ENCODE measurements around the gene SHISAL2A.
A peak's percentile ranks its signal among the peaks of the same experiment; 100 is the strongest.

The SHISAL2A gene

DNA sequence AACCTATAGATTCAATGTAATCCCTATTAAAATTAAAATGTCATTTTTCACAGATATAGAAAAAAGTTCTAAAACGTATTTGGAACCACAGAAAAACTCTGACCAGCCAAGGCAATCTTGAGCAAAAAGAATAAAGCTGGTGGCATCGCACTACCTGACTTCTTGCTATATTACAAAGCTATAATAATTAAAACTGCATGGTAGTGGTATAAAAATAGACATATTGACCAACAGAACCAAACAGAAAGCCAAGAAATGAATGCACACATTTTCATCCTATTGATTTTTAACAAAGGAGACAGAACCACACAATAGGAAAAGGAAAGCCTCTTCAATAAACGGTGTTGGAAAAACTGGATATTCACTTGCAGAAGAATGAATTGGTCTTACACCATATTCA lies 9.2 kb upstream of the SHISAL2A start:
- DNase-seq, result no peak

DNA sequence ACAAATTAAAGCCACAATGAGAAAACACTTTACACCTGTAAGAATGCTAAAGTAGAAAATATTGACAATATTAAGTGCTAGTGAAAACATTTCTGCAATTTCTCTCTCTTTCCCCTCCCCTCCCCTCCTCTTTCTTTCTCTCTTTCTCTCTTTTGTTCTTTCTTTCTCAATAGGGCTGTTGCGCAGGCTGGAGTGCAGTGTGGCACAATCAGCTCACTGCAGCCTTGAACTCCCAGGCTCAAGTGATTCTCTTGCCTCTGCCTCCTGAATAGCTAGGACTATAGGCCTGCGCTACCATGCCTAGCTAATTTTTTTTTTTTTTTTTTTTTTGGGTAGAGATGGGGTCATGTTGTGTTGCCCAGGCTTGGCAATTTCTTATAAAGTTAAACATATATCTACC lies 5.9 kb upstream of the SHISAL2A start:
- no peak for DNase-seq

DNA sequence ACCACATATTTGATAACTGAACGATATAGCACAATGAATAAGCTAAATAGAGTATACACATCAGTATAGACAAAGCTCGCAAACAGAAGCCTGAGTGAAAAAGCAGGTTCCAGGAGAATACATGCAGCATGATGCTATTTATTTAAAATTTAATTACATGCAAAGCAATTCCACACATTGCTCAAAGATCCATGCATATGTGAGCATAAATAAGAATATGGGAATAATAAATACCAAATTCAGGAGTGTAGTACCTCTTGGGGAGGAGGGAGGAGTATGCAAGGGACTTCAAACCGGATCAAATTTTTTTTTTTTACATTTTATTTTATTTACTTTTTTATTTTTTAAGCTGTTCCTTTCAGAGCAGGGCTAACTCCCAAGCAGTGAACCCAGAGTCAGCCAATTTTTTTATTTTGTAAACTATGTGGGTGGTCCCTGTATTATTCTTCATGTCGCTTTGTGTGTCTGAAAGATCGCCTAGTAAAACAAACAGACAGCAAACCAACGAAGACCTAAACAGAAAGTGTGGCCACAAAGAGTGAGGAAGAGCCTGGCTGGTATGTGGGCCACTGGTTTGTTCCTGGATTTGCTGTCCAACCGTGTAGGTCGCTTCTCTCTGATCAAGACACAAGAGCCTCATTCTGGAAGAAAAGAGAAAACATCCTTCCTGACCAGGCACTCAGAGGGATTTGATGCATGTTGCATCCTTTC lies 4.2 kb upstream of the SHISAL2A start:
- no peak for DNase-seq

DNA sequence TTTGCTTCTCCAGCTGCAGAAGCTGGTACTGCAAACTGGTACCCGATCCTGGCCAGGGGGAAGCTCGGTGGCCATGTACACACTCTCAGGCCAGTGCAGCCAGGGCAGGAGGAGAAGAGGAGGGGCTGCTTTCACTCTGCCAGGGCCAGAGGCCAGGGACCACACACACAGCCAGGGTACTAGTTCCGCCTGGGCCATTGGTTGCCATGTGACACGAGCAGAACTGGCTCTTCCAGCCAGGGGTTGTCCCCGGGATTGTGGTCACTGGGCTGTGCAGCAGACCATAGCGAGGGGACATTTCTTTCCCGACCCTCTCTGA lies 3.7 kb upstream of the SHISAL2A start:
- DNase-seq, result no peak

DNA sequence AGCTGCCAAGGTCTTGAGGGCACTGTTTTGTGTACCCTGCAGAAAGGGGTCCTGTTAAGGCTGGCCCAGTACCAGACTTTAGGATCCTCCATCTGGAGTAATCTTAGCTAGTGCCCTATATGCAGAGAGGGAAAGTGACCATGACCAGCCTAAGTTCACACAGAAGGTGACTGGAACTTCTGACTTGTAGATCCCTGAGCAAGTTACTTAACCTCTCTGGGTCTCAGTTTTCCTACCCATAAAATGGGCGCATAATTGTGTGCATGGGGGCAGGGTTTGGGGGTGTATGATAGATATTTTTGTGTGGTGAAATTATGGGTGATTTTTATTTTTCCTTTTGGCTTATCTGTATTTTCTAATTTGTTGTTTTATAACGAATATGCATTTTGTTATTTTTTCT lies 3.3 kb upstream of the SHISAL2A start:
- DNase-seq, result no peak

DNA sequence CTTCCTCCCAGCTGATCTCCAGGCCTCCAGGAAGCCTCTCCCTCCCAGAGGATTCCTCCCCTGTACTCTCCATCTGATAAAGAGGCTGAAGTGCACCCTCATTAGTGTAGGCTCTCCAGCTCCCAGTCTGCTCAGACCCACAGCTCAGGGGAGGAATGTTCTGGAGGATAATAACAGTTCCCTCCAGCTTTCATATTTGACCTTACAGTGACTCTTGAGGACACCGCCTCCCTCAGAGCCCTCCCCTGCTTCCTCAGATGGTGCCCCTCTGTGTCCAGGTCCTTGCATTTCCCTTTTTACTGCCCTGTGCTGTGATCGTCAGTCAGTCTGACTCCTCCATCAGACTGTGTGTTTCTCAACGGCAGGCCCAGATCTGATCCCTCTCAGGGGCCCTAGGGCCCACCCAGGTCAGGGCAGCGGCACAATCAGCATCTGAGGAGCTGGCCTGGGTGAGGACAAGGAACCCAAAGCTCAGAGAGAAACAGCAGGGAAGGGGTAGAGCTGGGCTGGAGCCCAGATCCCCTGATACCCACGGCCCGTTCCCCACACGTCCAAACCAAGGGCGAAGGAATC lies 1.1 kb upstream of the SHISAL2A start:
- DNase-seq, result no peak

DNA sequence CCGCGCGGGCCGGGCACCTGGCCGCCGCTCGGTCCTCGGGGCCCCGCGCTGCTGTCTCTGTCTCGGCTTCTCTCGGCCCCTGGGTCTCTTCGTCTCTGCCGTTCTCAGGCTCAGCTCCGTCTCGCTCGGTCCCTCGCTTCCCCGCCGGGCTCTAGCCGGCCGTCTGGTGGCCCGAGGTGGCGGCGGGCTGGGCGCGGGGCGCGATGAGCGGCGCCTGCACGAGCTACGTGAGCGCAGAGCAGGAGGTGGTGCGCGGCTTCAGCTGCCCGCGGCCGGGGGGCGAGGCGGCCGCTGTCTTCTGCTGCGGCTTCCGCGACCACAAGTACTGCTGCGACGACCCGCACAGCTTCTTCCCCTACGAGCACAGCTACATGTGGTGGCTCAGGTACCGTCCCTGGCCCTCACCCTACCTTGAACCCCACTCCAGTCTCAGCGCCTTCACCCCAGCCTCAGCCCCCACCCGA lies 355 bp downstream of the SHISAL2A start:
- DNase-seq, result peak; percentile 72

DNA sequence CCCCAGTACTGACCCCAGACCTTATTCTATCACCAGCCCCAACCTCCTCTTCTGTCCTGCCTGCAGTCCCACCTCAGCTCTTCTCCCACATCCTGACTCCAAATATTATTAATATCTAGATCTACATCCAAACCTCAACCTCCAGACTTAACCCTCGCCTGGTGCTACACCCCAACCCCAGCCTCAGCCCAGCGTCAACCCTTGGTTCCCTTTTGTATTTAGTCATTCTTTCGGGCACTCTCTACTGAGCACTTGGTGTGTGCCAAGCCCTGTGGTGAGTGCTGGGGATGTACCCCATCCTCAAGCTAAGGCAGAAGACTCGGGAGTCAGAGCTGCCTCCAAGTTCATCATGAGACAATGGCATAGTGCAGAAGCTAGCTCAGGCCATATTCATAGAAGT lies 1.1 kb downstream of the SHISAL2A start:
- DNase-seq, result no peak

DNA sequence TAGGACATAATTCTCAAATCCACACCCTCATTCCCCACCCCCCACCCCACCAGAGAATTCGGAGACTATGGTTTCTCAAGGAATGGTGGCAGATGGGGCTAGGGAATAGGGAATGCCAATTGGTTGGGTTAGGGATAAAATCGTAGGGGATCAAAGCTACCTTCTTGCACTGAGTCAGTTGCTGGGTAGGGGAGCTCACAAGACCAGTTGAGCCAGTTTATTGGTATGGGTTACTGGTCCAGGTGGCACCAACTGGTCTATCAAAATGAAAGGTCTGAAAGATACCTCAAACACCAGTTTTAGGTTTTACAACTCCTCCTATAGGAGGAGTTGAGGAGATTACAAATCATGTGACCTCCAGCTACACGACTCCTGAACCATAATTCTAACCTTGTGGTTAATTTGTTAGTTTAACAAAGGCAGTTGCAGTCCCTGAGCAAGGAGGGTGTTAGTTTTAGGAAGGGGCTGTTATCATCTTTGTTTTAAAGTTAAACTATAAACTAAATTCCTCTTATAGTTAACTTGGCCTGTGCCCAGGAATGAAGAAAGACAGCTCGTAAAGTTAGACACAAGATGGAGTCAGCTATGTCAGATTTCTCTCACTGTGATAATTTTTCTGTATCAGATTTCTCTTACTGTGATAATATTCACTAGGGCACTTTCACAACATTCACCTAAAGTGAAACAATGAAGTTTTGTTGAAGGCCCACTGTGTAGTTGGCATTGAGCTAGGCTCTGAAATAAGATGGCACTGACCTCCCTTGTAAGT lies 2.5 kb downstream of the SHISAL2A start:
- DNase-seq, result no peak

DNA sequence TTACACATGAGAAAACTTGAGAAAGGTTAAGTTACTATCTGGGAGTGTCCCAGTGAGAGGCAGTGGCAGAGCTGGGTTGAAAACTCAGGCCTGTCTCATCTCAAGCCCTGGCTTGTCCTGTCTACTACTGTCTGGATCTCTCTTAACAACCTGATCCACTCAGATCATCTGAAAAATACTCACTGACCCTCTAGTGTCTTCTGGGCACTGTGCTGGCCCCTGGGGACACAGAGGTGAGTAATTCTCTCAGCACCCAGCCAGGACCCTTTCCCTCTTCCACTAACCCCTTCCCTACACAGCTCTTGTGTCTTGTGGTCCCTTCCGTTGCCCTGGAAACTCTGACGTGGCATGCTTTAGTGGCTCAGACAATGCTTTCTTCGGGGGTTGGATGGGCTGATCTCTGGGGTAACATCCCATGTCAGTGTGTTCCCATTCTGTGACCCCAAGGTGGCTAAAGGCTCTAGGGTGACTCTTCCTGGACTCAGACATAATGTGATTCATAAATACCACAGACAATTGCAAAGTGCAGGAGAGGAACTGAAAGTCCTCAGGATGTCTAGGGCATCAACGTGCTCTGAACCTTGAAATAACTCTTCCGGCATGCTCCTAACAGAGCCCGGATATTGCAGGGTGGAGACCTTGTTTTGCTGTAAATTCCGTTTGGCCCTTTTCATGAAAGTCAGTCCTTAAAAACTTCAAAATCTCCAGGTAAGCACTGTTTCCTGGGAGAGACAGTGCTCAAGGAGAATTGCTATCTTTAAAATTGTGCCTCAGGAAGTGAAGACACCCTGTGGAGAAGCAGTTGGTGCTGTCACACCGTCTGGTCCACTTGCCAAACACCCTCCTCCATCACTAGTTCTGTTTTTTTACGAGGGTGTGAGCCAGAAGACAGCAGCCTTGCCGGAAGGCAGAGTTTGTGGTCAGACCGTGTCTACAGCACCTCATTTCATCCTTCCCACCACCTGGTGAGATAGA lies 4.0 kb downstream of the SHISAL2A start:
- DNase-seq, result peak; percentile 64

DNA sequence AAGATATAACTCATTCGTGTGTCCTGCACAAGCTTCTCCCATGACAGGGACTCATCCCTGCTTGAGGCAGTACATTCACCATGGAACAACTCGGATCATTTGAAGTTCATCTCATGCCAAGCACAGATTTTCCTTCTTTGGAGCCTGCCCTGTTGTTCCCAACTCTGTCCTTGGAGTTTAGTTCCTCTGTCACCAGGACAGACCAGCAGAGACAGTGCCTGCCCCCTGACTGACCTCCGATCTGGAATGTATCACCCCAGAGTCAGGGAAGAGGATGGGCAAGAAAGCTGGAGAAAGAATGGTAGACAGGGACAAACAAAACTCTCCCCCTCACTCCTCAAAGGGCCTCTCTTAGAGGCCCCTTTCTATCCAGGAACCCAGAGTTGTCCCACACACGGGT lies 5.0 kb downstream of the SHISAL2A start:
- no peak for DNase-seq

DNA sequence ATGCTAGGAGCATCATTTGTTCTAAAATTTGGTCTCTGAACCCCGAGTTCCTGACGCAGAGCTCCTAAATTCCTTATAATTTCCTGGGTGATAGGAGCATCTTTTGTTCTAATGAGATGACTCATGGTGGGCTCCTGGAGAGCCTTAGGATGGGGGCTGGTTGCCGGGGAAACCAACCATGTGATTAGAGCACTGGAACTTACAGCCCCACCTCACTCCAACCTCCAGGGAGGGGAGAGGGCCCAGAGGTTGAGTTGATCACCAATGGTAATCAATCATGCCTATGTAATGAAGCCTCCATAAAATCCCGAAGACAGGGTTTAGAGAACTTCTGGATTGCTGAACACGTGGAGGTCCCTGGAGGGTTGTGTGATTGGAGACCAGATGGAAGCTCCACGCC lies 7.7 kb downstream of the SHISAL2A start:
- DNase-seq, result peak; percentile 77

DNA sequence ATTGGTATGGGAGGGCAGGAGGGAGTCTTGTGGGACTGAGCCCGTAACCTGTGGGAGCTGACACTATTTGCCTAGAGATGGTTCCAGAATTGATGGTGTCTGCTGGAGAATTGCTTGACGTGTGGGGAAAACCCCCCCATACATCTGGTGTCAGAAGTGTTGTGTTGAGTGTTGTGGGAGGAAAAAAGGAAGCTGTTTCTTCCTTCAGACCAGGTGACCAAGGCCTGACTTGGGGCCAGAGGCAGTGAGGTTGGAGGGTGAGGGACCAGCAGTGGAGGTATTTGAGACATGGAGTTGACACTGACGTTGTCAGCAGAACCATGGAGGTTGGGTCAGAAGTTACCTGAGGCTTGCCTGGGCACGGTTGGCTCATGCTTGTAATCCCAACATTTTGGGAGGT lies 8.3 kb downstream of the SHISAL2A start:
- DNase-seq, result no peak

DNA sequence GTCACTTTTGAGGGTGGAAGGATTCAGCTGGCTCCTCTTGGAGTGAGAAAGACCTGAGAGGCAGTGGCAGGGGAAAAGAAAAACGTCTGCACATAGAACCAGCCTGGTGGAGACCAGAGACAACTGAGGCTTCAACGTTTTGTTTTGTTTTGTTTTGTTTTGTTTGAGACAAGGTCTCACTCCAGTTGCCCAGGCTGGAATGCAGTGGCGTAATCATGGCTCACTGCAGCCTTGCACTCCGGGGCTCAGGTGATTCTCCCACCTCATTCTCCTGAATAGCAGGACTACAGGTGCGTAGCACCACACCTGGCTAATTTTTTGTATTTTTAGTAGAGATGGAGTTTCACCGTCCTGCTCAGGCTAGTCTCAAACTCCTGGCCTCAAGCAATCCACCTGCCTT lies 12.3 kb downstream of the SHISAL2A start:
- DNase-seq, result no peak

DNA sequence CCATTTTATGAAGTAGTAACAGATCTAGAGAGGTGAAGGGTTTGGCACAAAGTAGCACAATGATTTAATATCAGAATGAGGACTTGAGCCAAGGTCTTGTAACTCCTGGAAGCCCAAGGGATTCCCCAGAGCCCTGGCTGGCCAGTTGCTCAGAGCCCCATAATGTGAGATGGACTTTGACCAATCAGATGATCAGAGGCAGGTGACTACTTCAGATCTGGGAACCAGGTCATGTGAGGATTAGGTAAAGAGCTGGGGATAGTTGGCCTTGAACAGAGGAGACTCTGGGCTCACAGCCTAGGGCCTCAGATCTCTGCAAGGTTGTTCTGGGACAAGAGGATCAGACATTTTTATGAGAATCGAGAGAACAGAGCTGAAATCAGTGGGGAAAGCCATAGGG lies 18.9 kb downstream of the SHISAL2A start:
- DNase-seq, result no peak

DNA sequence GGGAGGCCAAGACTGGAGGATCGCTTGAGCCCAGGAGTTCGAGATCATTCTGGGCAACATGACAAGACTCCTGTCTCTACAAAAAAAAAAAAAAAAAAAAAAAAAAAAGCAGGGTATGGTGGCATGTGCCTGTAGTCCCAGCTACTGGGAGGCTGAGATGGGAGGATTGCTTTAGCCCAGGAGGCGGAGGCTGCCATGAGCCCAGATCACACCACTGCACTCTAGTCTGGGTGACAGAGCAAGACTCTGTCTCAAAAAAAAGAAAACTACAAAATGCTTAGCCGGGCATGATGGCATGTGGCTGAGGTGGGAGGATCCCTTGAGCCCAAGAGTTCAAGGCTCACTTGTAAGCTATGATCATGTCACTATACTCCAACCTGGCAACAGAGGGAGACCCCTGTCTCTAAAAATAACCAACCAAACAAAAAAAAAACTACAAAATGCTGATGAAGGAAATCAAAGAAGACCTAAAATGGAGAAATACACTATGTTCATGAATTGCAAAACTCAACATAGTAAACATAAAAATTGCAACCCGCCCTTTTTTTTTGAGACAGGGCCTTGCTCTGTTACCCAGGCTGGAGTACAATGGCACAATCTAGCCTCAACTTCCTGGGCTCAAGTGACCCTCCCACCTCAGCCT lies 20.4 kb downstream of the SHISAL2A start:
- no peak for DNase-seq

DNA sequence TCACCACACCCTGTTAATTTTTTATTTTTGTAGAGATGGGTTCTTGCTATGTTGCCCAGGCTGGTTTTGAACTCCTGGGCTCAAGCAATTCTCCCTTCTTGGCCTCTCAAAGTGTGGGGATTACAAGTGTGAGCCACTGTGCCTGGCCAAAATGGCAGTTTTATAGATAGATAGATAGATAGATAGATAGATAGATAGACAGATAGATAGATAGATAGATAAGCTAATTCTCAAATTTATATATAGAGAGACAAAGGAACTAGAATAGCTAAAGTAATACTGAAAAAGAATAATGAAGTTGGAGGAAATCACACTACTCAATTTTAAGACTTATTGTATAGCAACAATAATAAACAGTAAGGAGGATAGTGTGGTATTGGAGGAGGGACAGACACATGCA lies 21.1 kb downstream of the SHISAL2A start:
- no peak for DNase-seq

DNA sequence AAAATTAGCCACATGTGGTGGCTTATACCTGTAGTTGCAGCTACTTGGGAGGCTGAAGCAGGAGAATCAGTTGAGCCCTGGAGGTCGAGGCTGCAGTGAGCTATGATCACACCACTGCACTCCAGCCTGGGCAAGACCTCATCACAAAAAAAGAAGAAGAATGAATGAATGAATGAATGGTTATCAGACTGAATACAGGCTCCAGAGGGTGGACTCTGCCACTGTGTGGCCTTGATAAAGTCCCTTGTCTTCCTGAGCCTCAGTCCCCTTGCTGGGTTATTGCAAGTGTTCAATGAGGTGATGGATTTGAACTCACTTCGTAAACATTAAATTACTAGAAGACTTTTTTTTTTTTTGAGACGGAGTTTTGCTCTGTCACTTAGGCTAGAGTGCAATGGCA lies 24.7 kb downstream of the SHISAL2A start:
- no peak for DNase-seq

DNA sequence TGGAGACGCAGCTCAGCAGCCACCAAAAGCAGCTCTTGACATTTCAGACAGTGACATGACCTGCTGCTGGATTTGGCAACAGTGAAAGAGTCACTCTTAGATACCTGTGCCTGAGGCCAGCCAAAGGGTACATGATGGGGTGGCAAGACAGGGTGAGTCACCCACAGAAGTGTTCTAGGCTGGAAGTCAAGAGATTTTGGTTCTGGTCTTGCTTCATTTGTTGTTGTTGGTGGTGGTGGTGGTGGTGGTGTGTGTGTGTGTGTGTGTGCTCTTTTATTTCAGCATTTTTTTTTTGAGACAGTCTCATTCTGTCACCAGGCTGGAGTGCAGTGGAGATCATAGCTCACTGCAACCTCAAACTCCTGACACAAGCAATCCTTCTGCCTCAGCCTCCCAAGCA lies 25.8 kb downstream of the SHISAL2A start:
- DNase-seq, result no peak

DNA sequence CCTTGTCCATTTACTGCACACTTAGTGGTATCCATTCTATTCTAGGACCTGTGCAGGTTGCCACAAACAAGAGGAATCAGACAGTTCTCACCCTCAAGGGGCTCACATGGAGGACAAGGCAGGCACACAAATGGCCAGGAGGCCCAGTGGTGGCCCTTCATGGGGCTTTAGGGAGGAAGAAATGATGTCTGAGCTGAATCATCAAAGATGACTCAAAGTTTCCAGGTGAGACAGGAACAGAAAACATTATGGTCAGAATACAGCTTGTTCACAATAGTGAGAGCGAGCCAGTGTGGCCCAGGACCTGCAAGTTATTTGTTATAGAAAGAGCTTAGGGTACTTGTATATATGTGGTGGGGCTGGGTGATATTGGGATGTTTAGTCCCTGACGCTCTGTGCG lies 26.4 kb downstream of the SHISAL2A start:
- no peak for DNase-seq

DNA sequence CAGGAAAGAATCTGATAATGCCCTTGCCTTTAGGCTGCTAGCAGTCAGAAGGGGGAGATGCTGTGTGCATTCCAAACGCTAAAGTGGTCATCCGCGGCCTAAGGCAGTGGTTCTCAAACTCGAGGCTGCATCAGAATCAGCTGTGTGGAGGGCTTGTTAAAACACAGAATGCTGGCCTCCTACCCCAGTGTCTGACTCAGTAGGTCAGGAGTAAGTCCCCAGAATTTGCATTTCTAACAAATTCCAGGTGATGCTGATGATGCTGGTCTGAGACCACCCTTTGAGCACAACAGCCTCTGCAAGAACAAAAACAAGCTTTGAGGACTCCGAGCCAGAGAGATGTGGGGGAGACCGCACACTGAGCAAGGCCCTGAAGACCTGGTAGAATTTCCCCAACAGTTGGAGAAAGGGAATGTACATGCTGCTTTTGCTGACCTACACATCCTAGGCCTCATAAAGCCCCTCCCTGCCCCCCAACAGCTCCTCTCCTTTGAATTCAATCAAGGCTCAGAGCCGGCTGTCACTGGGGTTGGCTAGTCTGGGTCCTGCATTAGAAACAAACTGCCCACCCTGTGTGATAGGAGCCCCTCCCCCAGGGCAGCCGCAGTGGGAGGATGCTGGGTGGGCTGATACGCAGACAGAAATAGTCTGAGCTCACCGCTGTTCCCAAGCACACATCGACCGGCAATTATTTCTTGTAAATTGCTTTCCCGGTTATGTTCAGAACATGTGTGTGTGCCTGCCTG lies 27.1 kb downstream of the SHISAL2A start:
- peak; percentile 11 for DNase-seq

DNA sequence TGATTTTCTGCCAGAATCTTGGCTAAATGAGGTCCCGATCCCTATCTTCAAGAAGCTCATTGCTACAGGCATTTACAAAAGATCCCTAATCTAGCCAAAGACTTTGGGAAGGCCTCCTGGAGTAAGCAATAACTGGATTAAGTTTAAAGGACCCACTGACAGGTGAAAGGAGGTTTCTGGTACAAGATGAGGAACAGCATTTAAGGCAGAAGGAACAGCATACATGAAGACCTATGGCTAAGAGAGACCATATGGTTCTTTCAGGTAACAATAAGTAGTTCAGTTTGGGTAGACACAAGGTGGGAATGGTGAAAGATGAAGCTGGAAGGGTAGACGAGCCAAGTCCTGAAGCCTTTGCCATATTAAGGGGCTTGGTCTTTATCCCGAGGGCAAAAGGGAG lies 27.8 kb downstream of the SHISAL2A start:
- DNase-seq, result no peak

All from NCI-H69 (cell line).